OCI-LY1 (cell line): ENCODE measurements around the gene PLA2G6.

Experiments used
- H2AFZ ChIP-seq: fragments of 200-600 bp; sonication (generic), shearing (Covaris generic); 2 replicates; pipeline ENCODE4 v1.6.0; 2014; ENCODE audit warnings: antibody characterized with exemption, mild to moderate bottlenecking, low read length
- H3F3A ChIP-seq: fragments of 200-600 bp; sonication (generic), shearing (Covaris generic); 2 replicates; pipeline ENCODE4 v1.6.0; 2014; ENCODE audit warnings: mild to moderate bottlenecking, antibody characterized with exemption, low read length, moderate library complexity; ENCODE audit not compliant: insufficient read depth
- H3K27ac ChIP-seq: fragments of 200-600 bp; sonication (generic); 2 replicates; pipeline ENCODE4 v1.5.1; 2014; ENCODE audit warnings: low read length, mixed run types, mild to moderate bottlenecking, low read depth; ENCODE audit not compliant: poor library complexity, severe bottlenecking
- H3K27me3 ChIP-seq: fragments of 200-600 bp; sonication (generic); 2 replicates; pipeline ENCODE4 v1.6.0; 2014; ENCODE audit warnings: antibody characterized with exemption, mild to moderate bottlenecking, low read length, moderate library complexity; ENCODE audit not compliant: insufficient read depth
- H3K36me3 ChIP-seq: fragments of 200-600 bp; sonication (generic); 2 replicates; pipeline ENCODE4 v1.6.1; 2014; ENCODE audit warnings: mild to moderate bottlenecking, antibody characterized with exemption, low read length, moderate library complexity, mixed read lengths; ENCODE audit not compliant: insufficient read depth
- H3K4me1 ChIP-seq: fragments of 200-600 bp; sonication (generic); 2 replicates; pipeline ENCODE4 v1.5.1; 2014; ENCODE audit warnings: mild to moderate bottlenecking, low read length, moderate library complexity; ENCODE audit not compliant: insufficient read depth, severe bottlenecking
- H3K4me2 ChIP-seq: fragments of 200-600 bp; sonication (generic), shearing (Covaris generic); 2 replicates; pipeline ENCODE4 v1.6.1; 2014; ENCODE audit warnings: low read length
- H3K4me3 ChIP-seq: fragments of 200-600 bp; sonication (generic); 2 replicates; pipeline ENCODE4 v1.5.1; 2014; ENCODE audit warnings: low read length, low read depth, mild to moderate bottlenecking, mixed read lengths; ENCODE audit not compliant: poor library complexity, severe bottlenecking
- H3K79me2 ChIP-seq: fragments of 200-600 bp; shearing (Covaris generic); 2 replicates; pipeline ENCODE4 v1.6.1; 2016; ENCODE audit warnings: mixed run types, low read length, mixed read lengths; ENCODE audit not compliant: insufficient read depth
- H3K9ac ChIP-seq: fragments of 200-600 bp; sonication (generic), shearing (Covaris generic); 2 replicates; pipeline ENCODE4 v1.6.1; 2014; ENCODE audit warnings: mild to moderate bottlenecking, low read length, mixed read lengths
- H3K9me2 ChIP-seq: fragments of 200-600 bp; sonication (generic), shearing (Covaris generic); 2 replicates; pipeline ENCODE4 v1.6.1; 2014; ENCODE audit warnings: low read depth, mild to moderate bottlenecking, low read length, mixed read lengths
- H3K9me3 ChIP-seq: fragments of 200-600 bp; shearing (Covaris generic); 2 replicates; pipeline ENCODE4 v1.6.1; 2014; ENCODE audit warnings: low read length, mixed read lengths
- H4K20me1 ChIP-seq: fragments of 200-600 bp; sonication (generic), shearing (Covaris generic); 2 replicates; pipeline ENCODE4 v1.6.0; 2016; ENCODE audit warnings: mild to moderate bottlenecking, low read length; ENCODE audit not compliant: insufficient read depth
- CTCF ChIP-seq: fragments of 200-600 bp; sonication (generic), shearing (Covaris generic); IDR thresholded peaks from 2 replicates; pipeline ENCODE4 v1.5.1; 2017; ENCODE audit warnings: mild to moderate bottlenecking, antibody characterized with exemption, low read length, moderate library complexity, mixed read lengths
- EZH2 ChIP-seq: fragments of 200-600 bp; sonication (generic), shearing (Covaris generic); IDR thresholded peaks from 2 replicates; pipeline ENCODE4 v1.8.0; 2017; ENCODE audit warnings: borderline replicate concordance, mixed run types, mild to moderate bottlenecking, antibody characterized with exemption, low read length, moderate library complexity, mixed read lengths

PLA2G6 gene

GRCh38 chr22:38171927-38172831, 9.5 kb downstream of the PLA2G6 start:
- H3K4me2 ChIP-seq, result no peak overlapping the region; the same call in 1 of the 2 replicates
- H3K79me2 ChIP-seq, result no peaks in the 10 kb centered on the region
- no peak overlapping the region; the same call in 1 of the 2 replicates for H3K9ac ChIP-seq
- no peak overlapping the region for H3K27ac ChIP-seq
- H3K36me3 ChIP-seq, result peaks cover 23% of the 10 kb centered on the region; the same call in 1 of the 2 replicates
- no peak overlapping the region for H2AFZ ChIP-seq
- H3K4me1 ChIP-seq, result peaks cover 28% of the 10 kb centered on the region
- H3K9me2 ChIP-seq, result no peaks in the 10 kb centered on the region
- no peak for TF ChIP-seq CTCF
- no peak for TF ChIP-seq EZH2
- no peaks in the 10 kb centered on the region for H3F3A ChIP-seq
- H3K27me3 ChIP-seq, result no peaks in the 10 kb centered on the region
- no peaks in the 10 kb centered on the region for H3K9me3 ChIP-seq
- no peaks in the 10 kb centered on the region for H4K20me1 ChIP-seq
- H3K4me3 ChIP-seq, result no peak overlapping the region

- no peaks in the 10 kb centered on the region for H3K9me3 ChIP-seq
- H3K4me2 ChIP-seq, result no peak overlapping the region
- peaks cover 23% of the 10 kb centered on the region; the same call in 1 of the 2 replicates for H3K36me3 ChIP-seq
- H3K79me2 ChIP-seq, result no peaks in the 10 kb centered on the region
- no peaks in the 10 kb centered on the region for H3K27me3 ChIP-seq
- H3K9ac ChIP-seq, result no peak overlapping the region
- peaks cover 17% of the 10 kb centered on the region for H3K4me1 ChIP-seq
- H3F3A ChIP-seq, result no peaks in the 10 kb centered on the region
- no peak overlapping the region for H3K4me3 ChIP-seq
- TF ChIP-seq EZH2, result no peak
- TF ChIP-seq CTCF, result no peak
- H2AFZ ChIP-seq, result no peak overlapping the region
- H4K20me1 ChIP-seq, result no peaks in the 10 kb centered on the region
- H3K9me2 ChIP-seq, result no peaks in the 10 kb centered on the region
- H3K27ac ChIP-seq, result no peak overlapping the region
Observed at GRCh38 chr22:38170469-38170868, 11.2 kb downstream of the PLA2G6 start.

GRCh38 chr22:38169116-38169515, 12.5 kb downstream of the PLA2G6 start:
- Histone ChIP-seq H3K4me3 (no peak overlapping the region), H3K27me3 (no peaks in the 10 kb centered on the region), H3K9me3 (no peaks in the 10 kb centered on the region), H3K4me1 (peaks cover 17% of the 10 kb centered on the region), H4K20me1 (no peaks in the 10 kb centered on the region), H2AFZ (no peak overlapping the region), H3K9ac (no peak overlapping the region), H3K9me2 (no peaks in the 10 kb centered on the region), H3K36me3 (peaks cover 24% of the 10 kb centered on the region; the same call in 1 of the 2 replicates), H3K27ac (no peak overlapping the region), H3F3A (no peaks in the 10 kb centered on the region), H3K79me2 (no peaks in the 10 kb centered on the region), H3K4me2 (no peak overlapping the region)
- TF ChIP-seq EZH2 (no peak), CTCF (no peak)
